GM12878 (cell line): ENCODE data around the gene FBXO7.

Source experiments
- TF ChIP-seq, protein P1 (sequence below): fragments of 150-350 bp; IDR thresholded peaks from 2 replicates; pipeline ENCODE4 v1.6.1; 2016; ENCODE audit warnings: low read depth, low read length
- TF ChIP-seq, protein P2 (sequence below), 3 experiments: IDR thresholded peaks in 2 of 3; conservative IDR thresholded peaks in 1 of 3; 2 replicates each; pipeline ENCODE4 v1.5.1; 2011; ENCODE audit warnings: low read depth in 3 of 3, low read length in 3 of 3, mild to moderate bottlenecking in 3 of 3, control low read depth in 2 of 3, moderate library complexity in 2 of 3, inconsistent platforms in 1 of 3, mixed read lengths in 1 of 3; ENCODE audit not compliant: control insufficient read depth in 2 of 3, insufficient read depth in 1 of 3; ENCODE audit errors: extremely low read depth in 1 of 3
- TF ChIP-seq, protein P3 (sequence below): IDR thresholded peaks from 2 replicates; pipeline ENCODE4 v1.6.1; 2012; ENCODE audit warnings: low read length, inconsistent platforms

DNA sequence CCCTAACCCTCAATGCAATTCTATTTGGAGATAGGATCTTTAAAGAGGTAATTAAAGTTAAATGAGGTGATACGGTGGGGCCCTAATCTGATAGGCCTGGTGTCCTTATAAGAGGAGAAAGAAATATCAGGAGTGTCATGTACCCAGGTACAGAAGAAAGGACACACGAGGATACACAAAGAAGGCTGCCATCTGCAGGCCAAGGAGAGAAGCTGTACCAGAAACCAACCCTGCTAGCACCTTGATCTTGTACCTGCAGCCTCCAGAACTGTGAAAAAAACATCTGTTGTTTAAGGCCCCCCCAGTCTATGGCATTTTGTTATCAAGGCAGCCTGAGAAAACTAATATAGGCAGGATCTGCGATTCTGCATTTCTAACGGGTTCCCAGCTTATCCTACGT lies 44.2 kb downstream of the FBXO7 start:
- TF ChIP-seq, protein P1, sequence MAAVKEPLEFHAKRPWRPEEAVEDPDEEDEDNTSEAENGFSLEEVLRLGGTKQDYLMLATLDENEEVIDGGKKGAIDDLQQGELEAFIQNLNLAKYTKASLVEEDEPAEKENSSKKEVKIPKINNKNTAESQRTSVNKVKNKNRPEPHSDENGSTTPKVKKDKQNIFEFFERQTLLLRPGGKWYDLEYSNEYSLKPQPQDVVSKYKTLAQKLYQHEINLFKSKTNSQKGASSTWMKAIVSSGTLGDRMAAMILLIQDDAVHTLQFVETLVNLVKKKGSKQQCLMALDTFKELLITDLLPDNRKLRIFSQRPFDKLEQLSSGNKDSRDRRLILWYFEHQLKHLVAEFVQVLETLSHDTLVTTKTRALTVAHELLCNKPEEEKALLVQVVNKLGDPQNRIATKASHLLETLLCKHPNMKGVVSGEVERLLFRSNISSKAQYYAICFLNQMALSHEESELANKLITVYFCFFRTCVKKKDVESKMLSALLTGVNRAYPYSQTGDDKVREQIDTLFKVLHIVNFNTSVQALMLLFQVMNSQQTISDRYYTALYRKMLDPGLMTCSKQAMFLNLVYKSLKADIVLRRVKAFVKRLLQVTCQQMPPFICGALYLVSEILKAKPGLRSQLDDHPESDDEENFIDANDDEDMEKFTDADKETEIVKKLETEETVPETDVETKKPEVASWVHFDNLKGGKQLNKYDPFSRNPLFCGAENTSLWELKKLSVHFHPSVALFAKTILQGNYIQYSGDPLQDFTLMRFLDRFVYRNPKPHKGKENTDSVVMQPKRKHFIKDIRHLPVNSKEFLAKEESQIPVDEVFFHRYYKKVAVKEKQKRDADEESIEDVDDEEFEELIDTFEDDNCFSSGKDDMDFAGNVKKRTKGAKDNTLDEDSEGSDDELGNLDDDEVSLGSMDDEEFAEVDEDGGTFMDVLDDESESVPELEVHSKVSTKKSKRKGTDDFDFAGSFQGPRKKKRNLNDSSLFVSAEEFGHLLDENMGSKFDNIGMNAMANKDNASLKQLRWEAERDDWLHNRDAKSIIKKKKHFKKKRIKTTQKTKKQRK = no peak
- TF ChIP-seq, protein P2, sequence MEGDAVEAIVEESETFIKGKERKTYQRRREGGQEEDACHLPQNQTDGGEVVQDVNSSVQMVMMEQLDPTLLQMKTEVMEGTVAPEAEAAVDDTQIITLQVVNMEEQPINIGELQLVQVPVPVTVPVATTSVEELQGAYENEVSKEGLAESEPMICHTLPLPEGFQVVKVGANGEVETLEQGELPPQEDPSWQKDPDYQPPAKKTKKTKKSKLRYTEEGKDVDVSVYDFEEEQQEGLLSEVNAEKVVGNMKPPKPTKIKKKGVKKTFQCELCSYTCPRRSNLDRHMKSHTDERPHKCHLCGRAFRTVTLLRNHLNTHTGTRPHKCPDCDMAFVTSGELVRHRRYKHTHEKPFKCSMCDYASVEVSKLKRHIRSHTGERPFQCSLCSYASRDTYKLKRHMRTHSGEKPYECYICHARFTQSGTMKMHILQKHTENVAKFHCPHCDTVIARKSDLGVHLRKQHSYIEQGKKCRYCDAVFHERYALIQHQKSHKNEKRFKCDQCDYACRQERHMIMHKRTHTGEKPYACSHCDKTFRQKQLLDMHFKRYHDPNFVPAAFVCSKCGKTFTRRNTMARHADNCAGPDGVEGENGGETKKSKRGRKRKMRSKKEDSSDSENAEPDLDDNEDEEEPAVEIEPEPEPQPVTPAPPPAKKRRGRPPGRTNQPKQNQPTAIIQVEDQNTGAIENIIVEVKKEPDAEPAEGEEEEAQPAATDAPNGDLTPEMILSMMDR (IDR thresholded peaks at IDR 0.05 in 2 of 3, conservative IDR thresholded peaks at IDR 0.05 in 1 of 3; ENCODE audit: control insufficient read depth in 2 of 3, extremely low read depth in 1 of 3, insufficient read depth in 1 of 3, low read depth in 3 of 3, low read length in 3 of 3) = peak; percentile 31 to 44 (median 34); a peak in 5 of 6 replicates
- TF ChIP-seq, protein P3, sequence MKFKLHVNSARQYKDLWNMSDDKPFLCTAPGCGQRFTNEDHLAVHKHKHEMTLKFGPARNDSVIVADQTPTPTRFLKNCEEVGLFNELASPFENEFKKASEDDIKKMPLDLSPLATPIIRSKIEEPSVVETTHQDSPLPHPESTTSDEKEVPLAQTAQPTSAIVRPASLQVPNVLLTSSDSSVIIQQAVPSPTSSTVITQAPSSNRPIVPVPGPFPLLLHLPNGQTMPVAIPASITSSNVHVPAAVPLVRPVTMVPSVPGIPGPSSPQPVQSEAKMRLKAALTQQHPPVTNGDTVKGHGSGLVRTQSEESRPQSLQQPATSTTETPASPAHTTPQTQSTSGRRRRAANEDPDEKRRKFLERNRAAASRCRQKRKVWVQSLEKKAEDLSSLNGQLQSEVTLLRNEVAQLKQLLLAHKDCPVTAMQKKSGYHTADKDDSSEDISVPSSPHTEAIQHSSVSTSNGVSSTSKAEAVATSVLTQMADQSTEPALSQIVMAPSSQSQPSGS = no peak
